Skeletal muscle satellite cell (primary cell): Measurements from ENCODE around the gene CEP164.

Source experiments
- H3K27me3 ChIP-seq: 2 replicates; pipeline ENCODE4 v1.7.0; 2013; ENCODE audit warnings: low read length; ENCODE audit not compliant: control insufficient read depth, insufficient read depth
- H3K36me3 ChIP-seq: 2 replicates; pipeline ENCODE4 v1.7.0; 2013; ENCODE audit warnings: mild to moderate bottlenecking, control low read depth, low read length; ENCODE audit not compliant: insufficient read depth
- H3K4me1 ChIP-seq: 2 replicates; pipeline ENCODE4 v1.7.0; 2013; ENCODE audit warnings: low read length; ENCODE audit not compliant: control insufficient read depth, insufficient read depth
- H3K4me2 ChIP-seq: 2 replicates; pipeline ENCODE4 v1.7.0; 2013; ENCODE audit warnings: mild to moderate bottlenecking, low read length
- H3K4me3 ChIP-seq: 2 replicates; pipeline ENCODE4 v1.7.0; 2013; ENCODE audit warnings: low read length
- H3K9ac ChIP-seq: 2 replicates; pipeline ENCODE4 v1.7.0; 2013; ENCODE audit warnings: mild to moderate bottlenecking, low read depth, low read length, moderate library complexity
- H3K9me3 ChIP-seq: replicated peaks from 2 replicates; pipeline ENCODE4 v1.7.0; 2013; ENCODE audit warnings: mild to moderate bottlenecking, control low read depth, low read length

CEP164 gene

GRCh38 chr11:117292616-117293015 is 35.0 kb upstream of the CEP164 start:
- Histone ChIP-seq H3K9me3 (no peaks in the 10 kb centered on the region), H3K4me1 (no peaks in the 10 kb centered on the region), H3K9ac (no peak overlapping the region), H3K4me3 (no peak overlapping the region), H3K36me3 (peaks cover 58% of the 10 kb centered on the region), H3K27me3 (no peaks in the 10 kb centered on the region), H3K4me2 (no peak overlapping the region)

- peaks cover 38% of the 10 kb centered on the region for H3K36me3 ChIP-seq
- no peak overlapping the region for H3K4me2 ChIP-seq
- H3K4me3 ChIP-seq = no peak overlapping the region
- H3K27me3 ChIP-seq = no peaks in the 10 kb centered on the region
- H3K4me1 ChIP-seq = peaks cover 6% of the 10 kb centered on the region
- no peak overlapping the region for H3K9ac ChIP-seq
- no peaks in the 10 kb centered on the region for H3K9me3 ChIP-seq
These were observed 32.1 kb upstream of the CEP164 start for GRCh38 chr11:117295438-117296137.

- Histone ChIP-seq H3K4me2 (no peak overlapping the region), H3K4me1 (peaks cover 13% of the 10 kb centered on the region), H3K27me3 (no peaks in the 10 kb centered on the region), H3K9ac (no peak overlapping the region), H3K36me3 (peaks cover 26% of the 10 kb centered on the region), H3K9me3 (no peaks in the 10 kb centered on the region), H3K4me3 (no peak overlapping the region)
These were observed 30.8 kb upstream of the CEP164 start for GRCh38 chr11:117296881-117297280.

- H3K9ac ChIP-seq = no peak overlapping the region
- H3K4me2 ChIP-seq = no peak overlapping the region
- H3K4me1 ChIP-seq = peaks cover 13% of the 10 kb centered on the region
- H3K27me3 ChIP-seq = no peaks in the 10 kb centered on the region
- peaks cover 15% of the 10 kb centered on the region for H3K36me3 ChIP-seq
- no peaks in the 10 kb centered on the region for H3K9me3 ChIP-seq
- H3K4me3 ChIP-seq = no peak overlapping the region
These were observed 29.5 kb upstream of the CEP164 start for GRCh38 chr11:117298195-117298594.

DNA sequence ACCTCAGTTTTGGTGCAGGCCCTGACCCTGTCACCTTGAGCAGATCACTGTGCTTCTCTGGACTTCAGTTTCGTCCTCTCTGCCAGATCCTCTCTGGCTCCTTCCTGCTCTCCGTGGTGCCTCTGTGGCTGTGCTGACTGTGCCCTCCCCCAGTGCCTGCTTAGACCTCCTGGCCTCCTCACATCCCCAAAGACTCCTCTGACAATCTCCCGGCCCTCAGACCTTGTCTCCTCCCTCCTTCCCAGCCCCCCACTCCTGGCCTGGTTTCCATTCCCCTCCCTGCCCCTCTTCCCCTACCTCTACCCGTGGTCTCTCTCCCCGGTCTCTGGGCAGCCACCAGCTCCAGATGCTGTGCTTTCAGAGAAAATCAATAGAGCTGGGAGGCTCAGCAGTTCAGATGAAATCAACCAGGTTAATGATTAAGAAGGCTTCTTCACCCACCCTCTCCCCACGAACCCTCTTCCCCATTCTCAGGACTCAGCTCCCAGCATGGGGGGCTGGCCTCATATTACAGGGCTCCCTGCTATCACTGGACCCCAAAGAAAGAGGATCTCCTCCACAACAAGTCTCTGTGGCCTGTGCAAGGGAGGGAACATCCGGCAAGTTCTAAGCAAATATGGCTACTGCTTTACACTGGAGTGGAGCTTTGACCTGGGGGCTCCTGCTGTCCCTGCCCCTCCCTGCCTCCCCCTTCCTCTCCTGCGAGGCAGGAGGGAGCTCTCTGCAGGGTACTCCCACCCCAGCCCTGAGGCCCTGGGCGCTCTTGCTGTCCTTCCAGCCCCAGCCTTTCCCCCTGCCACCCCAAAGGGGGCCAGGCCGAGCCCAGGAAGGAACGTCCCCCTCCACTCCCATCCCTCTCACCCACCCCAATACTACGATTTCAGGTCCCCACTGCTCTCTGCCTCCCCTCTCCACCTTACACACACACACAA is 28.0 kb upstream of the CEP164 start:
- peak overlapping the region; percentile 20 for H3K9ac ChIP-seq
- no peaks in the 10 kb centered on the region for H3K27me3 ChIP-seq
- H3K4me2 ChIP-seq = peak overlapping the region; percentile 55
- no peak overlapping the region for H3K4me3 ChIP-seq
- peaks cover 13% of the 10 kb centered on the region for H3K4me1 ChIP-seq
- H3K36me3 ChIP-seq = peaks cover 14% of the 10 kb centered on the region
- H3K9me3 ChIP-seq = no peaks in the 10 kb centered on the region

DNA sequence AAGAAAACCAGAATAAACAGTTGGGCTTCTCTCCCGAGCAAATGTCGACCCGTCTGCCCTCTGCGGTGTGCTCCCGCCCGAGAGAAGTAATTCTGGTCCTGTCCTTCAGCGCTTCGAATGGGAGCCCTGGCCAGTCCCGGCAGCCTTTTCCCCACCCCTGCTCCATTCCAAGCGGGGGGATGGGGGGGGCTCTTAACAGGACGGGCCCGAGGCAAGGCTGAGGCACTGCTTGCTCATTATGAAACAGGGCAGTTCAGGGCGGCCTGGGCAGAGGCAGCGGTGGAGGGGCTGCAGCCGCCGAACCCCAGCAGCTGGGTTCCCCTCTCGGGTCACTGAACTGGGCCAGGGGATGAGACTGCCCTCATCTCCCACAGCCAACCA is 27.4 kb upstream of the CEP164 start:
- peaks cover 13% of the 10 kb centered on the region for H3K4me1 ChIP-seq
- H3K36me3 ChIP-seq = peaks cover 9% of the 10 kb centered on the region
- H3K4me2 ChIP-seq = peak overlapping the region; percentile 55
- no peaks in the 10 kb centered on the region for H3K9me3 ChIP-seq
- H3K9ac ChIP-seq = peak overlapping the region; percentile 20
- no peak overlapping the region for H3K4me3 ChIP-seq
- no peaks in the 10 kb centered on the region for H3K27me3 ChIP-seq

GRCh38 chr11:117300773-117301172 is 26.9 kb upstream of the CEP164 start:
- Histone ChIP-seq H3K4me3 (no peak overlapping the region), H3K9ac (no peak overlapping the region), H3K36me3 (peaks cover 8% of the 10 kb centered on the region), H3K4me1 (peaks cover 13% of the 10 kb centered on the region), H3K9me3 (no peaks in the 10 kb centered on the region), H3K27me3 (no peaks in the 10 kb centered on the region), H3K4me2 (peak overlapping the region; percentile 55)

- no peak overlapping the region for H3K4me3 ChIP-seq
- peaks cover 13% of the 10 kb centered on the region for H3K4me1 ChIP-seq
- H3K4me2 ChIP-seq = no peak overlapping the region
- H3K27me3 ChIP-seq = no peaks in the 10 kb centered on the region
- no peaks in the 10 kb centered on the region for H3K9me3 ChIP-seq
- peaks cover 6% of the 10 kb centered on the region for H3K36me3 ChIP-seq
- H3K9ac ChIP-seq = no peak overlapping the region
These were observed 25.4 kb upstream of the CEP164 start for GRCh38 chr11:117302228-117302627.

DNA sequence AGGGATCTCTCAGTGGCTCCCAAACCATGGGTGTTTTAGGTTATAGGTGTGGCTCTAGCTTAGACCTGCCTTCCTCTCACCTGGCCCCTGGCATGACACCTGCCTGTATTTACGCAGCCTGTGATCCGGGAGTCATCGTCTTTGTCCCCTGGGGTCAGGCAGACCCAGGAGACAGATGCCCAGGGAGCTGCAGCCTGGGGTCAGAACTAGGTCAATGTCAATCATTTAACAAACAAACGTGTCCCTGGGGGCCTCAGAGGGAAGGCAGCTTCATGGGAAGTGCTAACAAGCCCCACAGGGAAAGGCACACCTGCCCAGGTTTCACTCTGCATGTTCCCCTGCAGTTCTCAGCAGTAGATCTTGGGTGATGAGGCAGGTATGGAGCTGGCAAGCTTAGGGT is 24.6 kb upstream of the CEP164 start:
- no peaks in the 10 kb centered on the region for H3K27me3 ChIP-seq
- no peak overlapping the region for H3K4me2 ChIP-seq
- no peak overlapping the region for H3K4me3 ChIP-seq
- peaks cover 6% of the 10 kb centered on the region for H3K36me3 ChIP-seq
- peaks cover 13% of the 10 kb centered on the region for H3K4me1 ChIP-seq
- H3K9me3 ChIP-seq = no peaks in the 10 kb centered on the region
- no peak overlapping the region for H3K9ac ChIP-seq

DNA sequence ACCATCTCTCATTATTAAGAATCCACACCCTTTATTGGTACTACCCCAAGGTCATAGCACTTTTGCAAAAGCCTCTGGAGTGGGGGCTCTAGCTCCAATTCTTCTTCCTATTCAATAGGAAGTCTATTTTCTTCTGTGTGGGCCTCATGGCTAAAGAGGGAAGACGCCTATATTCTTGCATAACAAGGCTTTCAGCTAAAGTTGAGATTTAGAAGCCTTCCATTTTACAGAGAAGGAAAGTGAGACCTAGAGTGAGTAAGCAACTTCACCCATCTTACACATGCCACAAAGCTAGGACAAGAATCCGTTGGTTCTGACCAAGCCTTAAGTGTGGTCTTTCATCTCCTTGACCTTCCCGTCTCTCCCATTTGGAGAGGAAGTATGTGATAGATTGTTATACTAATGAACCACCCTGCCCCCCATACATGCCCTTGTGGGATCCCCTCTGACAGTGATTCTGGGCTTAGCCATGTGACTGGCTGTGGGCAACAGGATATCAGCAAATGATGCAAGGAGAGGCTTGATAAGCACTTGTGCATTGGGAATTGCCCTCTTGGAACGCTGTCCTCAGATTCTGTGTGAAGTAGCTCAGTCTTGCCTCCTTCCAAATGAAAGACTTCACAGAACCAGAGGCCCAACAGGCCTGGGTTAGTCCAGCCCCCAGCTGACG is 23.9 kb upstream of the CEP164 start:
- Histone ChIP-seq H3K4me2 (no peak overlapping the region), H3K4me3 (no peak overlapping the region), H3K9ac (no peak overlapping the region), H3K27me3 (no peaks in the 10 kb centered on the region), H3K9me3 (no peaks in the 10 kb centered on the region), H3K36me3 (peaks cover 6% of the 10 kb centered on the region), H3K4me1 (peaks cover 13% of the 10 kb centered on the region)

- no peak overlapping the region for H3K9ac ChIP-seq
- H3K4me3 ChIP-seq = no peak overlapping the region
- peaks cover 11% of the 10 kb centered on the region for H3K4me1 ChIP-seq
- no peaks in the 10 kb centered on the region for H3K27me3 ChIP-seq
- peaks cover 6% of the 10 kb centered on the region for H3K36me3 ChIP-seq
- H3K4me2 ChIP-seq = no peak overlapping the region
- no peaks in the 10 kb centered on the region for H3K9me3 ChIP-seq
These were observed 22.5 kb upstream of the CEP164 start for GRCh38 chr11:117305145-117305544.
